H1 (cell line): ENCODE measurements around the gene SLC22A14. TPM values are rescaled to one million over a fixed set of nuclear protein-coding genes. Genes with fewer than 3 reads are reported as not detected.

Experiments used
- CTCF ChIA-PET: fragments of 300-600 bp; sonication (Branson Sonifier 250); formaldehyde crosslinking; loops from one replicate; lab custom pipeline; 2021; ENCODE audit not compliant: partially characterized antibody; lab: Charles Lee
- POLR2A ChIA-PET: fragments of 300-600 bp; sonication (Branson Sonifier 250); formaldehyde crosslinking; loops from one replicate; lab custom pipeline; 2021; ENCODE audit warnings: inconsistent platforms; ENCODE audit not compliant: partially characterized antibody; lab: Charles Lee
- DNase-seq, 2 experiments: peaks; one replicate each; pipeline versions ENCODE4 v3.0.0 to v3.0.0-alpha.2; 2010 to 2022; ENCODE audit warnings: low spot score in 2 of 2, low read depth in 1 of 2, mixed read lengths in 1 of 2
- FAIRE-seq: peaks from 2 replicates; lab custom pipeline; 2011; peaks lifted over from hg19 to GRCh38; lab: Jason Lieb, UNC
- H2AFZ ChIP-seq: 2 replicates; pipeline ENCODE4 v1.8.1; 2012; ENCODE audit warnings: low read length, inconsistent platforms
- H2AK5ac ChIP-seq: 2 replicates; pipeline ENCODE4 v1.6.1; 2013; ENCODE audit warnings: low read depth, low read length
- H2BK120ac ChIP-seq: replicated peaks from 2 replicates; pipeline ENCODE3; 2013; ENCODE audit warnings: low read depth, low read length, inconsistent platforms
- H2BK12ac ChIP-seq: 2 replicates; pipeline ENCODE4 v1.6.1; 2013; ENCODE audit warnings: low read depth, low read length
- H2BK15ac ChIP-seq: 2 replicates; pipeline ENCODE4 v1.6.1; 2013; ENCODE audit warnings: low read length
- H2BK20ac ChIP-seq: 2 replicates; pipeline ENCODE4 v1.6.1; 2013; ENCODE audit warnings: low read length
- H2BK5ac ChIP-seq: 2 replicates; pipeline ENCODE4 v1.6.1; 2013; ENCODE audit warnings: low read depth, low read length
- H3K14ac ChIP-seq: 2 replicates; pipeline ENCODE4 v1.6.1; 2013; ENCODE audit warnings: inconsistent platforms; ENCODE audit not compliant: insufficient read length
- H3K18ac ChIP-seq: 2 replicates; pipeline ENCODE4 v1.6.1; 2013; ENCODE audit warnings: low read length; ENCODE audit errors: extremely low read depth
- H3K23ac ChIP-seq: 2 replicates; pipeline ENCODE4 v1.6.1; 2013; ENCODE audit warnings: inconsistent platforms; ENCODE audit not compliant: insufficient read length
- H3K23me2 ChIP-seq: 2 replicates; pipeline ENCODE4 v1.6.1; 2013; ENCODE audit warnings: low read depth, low read length
- H3K27ac ChIP-seq: 2 replicates; pipeline ENCODE4 v1.6.1; 2011; ENCODE audit warnings: low read depth, low read length, inconsistent platforms
- H3K27me3 ChIP-seq, 4 experiments: replicated peaks in 1 of 4; 1 replicate in 1 of 4; 2 replicates in 3 of 4; pipeline versions ENCODE4 v1.6.1 to v1.8.1; 2011 to 2013; ENCODE audit warnings: low read length in 3 of 4, mild to moderate bottlenecking in 3 of 4, inconsistent platforms in 2 of 4, mixed read lengths in 2 of 4, moderate library complexity in 1 of 4; ENCODE audit not compliant: control insufficient read depth in 3 of 4, insufficient read depth in 3 of 4; ENCODE audit errors: extremely low read depth in 1 of 4
- H3K36me3 ChIP-seq, 4 experiments: 2 replicates each; pipeline versions ENCODE4 v1.6.1 to v1.8.1; 2011 to 2013; ENCODE audit warnings: mild to moderate bottlenecking in 4 of 4, low read length in 3 of 4, moderate library complexity in 2 of 4, control low read depth in 1 of 4, inconsistent platforms in 1 of 4; ENCODE audit not compliant: insufficient read depth in 4 of 4, control insufficient read depth in 2 of 4
- H3K4ac ChIP-seq: replicated peaks from 2 replicates; pipeline ENCODE3; 2013; ENCODE audit warnings: low read length, low read depth, mixed read lengths, inconsistent platforms; ENCODE audit not compliant: insufficient read length
- H3K4me1 ChIP-seq, 4 experiments: replicated peaks in 1 of 4; 1 replicate in 1 of 4; 2 replicates in 3 of 4; pipeline versions ENCODE4 v1.6.1 to v1.8.1; 2011 to 2013; ENCODE audit warnings: low read length in 3 of 4, inconsistent platforms in 2 of 4, mixed read lengths in 1 of 4; ENCODE audit not compliant: insufficient read depth in 4 of 4, control insufficient read depth in 3 of 4
- H3K4me2 ChIP-seq, 2 experiments: 2 replicates each; pipeline versions ENCODE4 v1.6.1 to v1.8.1; 2011 to 2013; ENCODE audit warnings: low read depth in 2 of 2, low read length in 2 of 2, control low read depth in 1 of 2, inconsistent platforms in 1 of 2, mild to moderate bottlenecking in 1 of 2; ENCODE audit not compliant: insufficient read depth in 1 of 2
- H3K4me3 ChIP-seq, 4 experiments: fragments of 200-600, 300-600 bp in 1 of 4; sonication (generic), shearing (Covaris generic), sonication (Bioruptor Twin) in 1 of 4; 2 replicates each; pipeline versions ENCODE4 v1.5.1 to v1.8.1; 2011 to 2016; ENCODE audit warnings: low read length in 4 of 4, low read depth in 3 of 4, control low read depth in 2 of 4, inconsistent platforms in 2 of 4, mild to moderate bottlenecking in 2 of 4, mixed read lengths in 1 of 4, moderate library complexity in 1 of 4; ENCODE audit not compliant: insufficient read depth in 2 of 4; ENCODE audit errors: extremely low read depth in 1 of 4
- H3K56ac ChIP-seq: replicated peaks from 2 replicates; pipeline ENCODE3; 2013; ENCODE audit warnings: low read depth, mild to moderate bottlenecking, mixed read lengths, low read length, inconsistent platforms; ENCODE audit not compliant: insufficient read length
- H3K79me1 ChIP-seq: 2 replicates; pipeline ENCODE4 v1.6.1; 2013; ENCODE audit warnings: low read depth, low read length, control low read depth
- H3K79me2 ChIP-seq, 2 experiments: 2 replicates each; pipeline versions ENCODE4 v1.6.1 to v1.8.1; 2012 to 2013; ENCODE audit warnings: low read length in 2 of 2, mild to moderate bottlenecking in 2 of 2, inconsistent platforms in 1 of 2; ENCODE audit not compliant: insufficient read depth in 2 of 2, control insufficient read depth in 1 of 2
- H3K9ac ChIP-seq, 4 experiments: replicated peaks in 1 of 4; 1 replicate in 1 of 4; 2 replicates in 3 of 4; pipeline versions ENCODE4 v1.6.1 to v1.8.1; 2011 to 2013; ENCODE audit warnings: low read depth in 3 of 4, low read length in 3 of 4, control low read depth in 2 of 4, mild to moderate bottlenecking in 2 of 4, moderate library complexity in 2 of 4, inconsistent platforms in 1 of 4; ENCODE audit errors: extremely low read depth in 1 of 4
- H3K9me3 ChIP-seq, 2 experiments: 2 replicates each; pipeline versions ENCODE4 v1.6.1 to v1.8.1; 2012 to 2013; ENCODE audit warnings: mild to moderate bottlenecking in 2 of 2, moderate library complexity in 2 of 2, control low read depth in 1 of 2, inconsistent platforms in 1 of 2, low read depth in 1 of 2, low read length in 1 of 2, mixed read lengths in 1 of 2; ENCODE audit not compliant: insufficient read depth in 2 of 2
- H4K20me1 ChIP-seq, 2 experiments: replicated peaks in 1 of 2; 2 replicates each; pipeline versions ENCODE3 to v1.8.1; 2011 to 2013; ENCODE audit warnings: inconsistent platforms in 2 of 2, low read length in 2 of 2, mild to moderate bottlenecking in 1 of 2; ENCODE audit not compliant: insufficient read depth in 2 of 2, control insufficient read depth in 1 of 2
- H4K5ac ChIP-seq: 2 replicates; pipeline ENCODE4 v1.6.1; 2013; ENCODE audit warnings: low read length, low read depth, mixed read lengths, inconsistent platforms; ENCODE audit not compliant: insufficient read length
- H4K8ac ChIP-seq: 2 replicates; pipeline ENCODE4 v1.8.0; 2013; ENCODE audit warnings: mild to moderate bottlenecking, moderate library complexity, low read length, inconsistent platforms; ENCODE audit not compliant: insufficient read depth; ENCODE audit errors: extremely low read depth
- H4K91ac ChIP-seq: replicated peaks from 2 replicates; pipeline ENCODE3; 2013; ENCODE audit warnings: low read length, mixed read lengths, inconsistent platforms; ENCODE audit not compliant: insufficient read length
- BACH1 ChIP-seq: IDR thresholded peaks from 2 replicates; pipeline ENCODE4 v1.6.1; 2012; ENCODE audit warnings: low read length, improper control_type of control experiment
- EGR1 ChIP-seq: IDR thresholded peaks from 2 replicates; pipeline ENCODE4 v1.6.1; 2011; ENCODE audit warnings: low read depth, low read length, borderline replicate concordance
- JUN ChIP-seq: IDR thresholded peaks from 2 replicates; pipeline ENCODE4 v1.6.1; 2011; ENCODE audit warnings: low read depth, mild to moderate bottlenecking, improper control_type of control experiment, low read length
- POLR2A ChIP-seq, 2 experiments: IDR thresholded peaks; 1 replicate in 1 of 2; 2 replicates in 1 of 2; pipeline ENCODE4 v1.6.1; 2011; ENCODE audit warnings: low read depth in 2 of 2, low read length in 2 of 2, mild to moderate bottlenecking in 2 of 2; ENCODE audit errors: control extremely low read depth in 1 of 2
- SIN3A ChIP-seq, 2 experiments: IDR thresholded peaks in 1 of 2; conservative IDR thresholded peaks in 1 of 2; 2 replicates each; pipeline ENCODE4 v1.6.1; 2011 to 2012; ENCODE audit warnings: low read length in 2 of 2, improper control_type of control experiment in 1 of 2, low read depth in 1 of 2, mild to moderate bottlenecking in 1 of 2
- SIX5 ChIP-seq: IDR thresholded peaks from 2 replicates; pipeline ENCODE4 v1.6.1; 2011; ENCODE audit warnings: mild to moderate bottlenecking, low read depth, low read length
- WGBS, 2 experiments: shearing (Covaris generic) in 1 of 2; methylation state at CpG; one replicate each; pipeline versions ENCODE4 v1.1.6 to v1.1.7; 2013 to 2015; ENCODE audit warnings: low lambda C conversion rate in 2 of 2, mixed read lengths in 2 of 2, inconsistent platforms in 1 of 2, low coverage in 1 of 2, missing lambda C conversion rate in 1 of 2; ENCODE audit not compliant: insufficient replicate concordance in 2 of 2, insufficient coverage in 1 of 2, insufficient read length in 1 of 2; ENCODE audit errors: extremely low coverage in 1 of 2, missing lambda C conversion rate in 1 of 2; 5-methylcytosine and 5-hydroxymethylcytosine counted together
- polyA plus RNA-seq, 7 experiments: library from polyadenylated mRNA; depleted of rRNA in 3 of 7; stranded (reverse) in 5 of 7; unstranded in 2 of 7; fragments of >200 nt in 5 of 7; fragments of 200-250 nt in 2 of 7; gene quantifications; 1 replicate in 5 of 7; 2 replicates in 1 of 7; 4 replicates in 1 of 7; pipeline versions ENCODE4 v1.2.1 to v1.2.3, GENCODE V29; 2011 to 2013; ENCODE audit warnings: missing spikeins in 2 of 7, mixed read lengths in 2 of 7
- total RNA-seq: library from RNA; stranded (reverse); fragmentation: NEBNext Ultra II Directional; extraction: Animal tissue kit (Norgen Biotek cat#: 25700); gene quantifications from 2 replicates; pipeline ENCODE4 v1.2.1, GENCODE V29; 2021
- TF ChIP-seq, protein P1 (sequence below): IDR thresholded peaks from 2 replicates; pipeline ENCODE4 v1.6.1; 2012; ENCODE audit warnings: inconsistent platforms

Gene SLC22A14
- total and polyA plus RNA-seq, 2 of the 8 experiments (the other 6 are each of a cell fraction or from before 2014, with no cell fraction given), result 0.03 TPM; not detected in 1

DNA sequence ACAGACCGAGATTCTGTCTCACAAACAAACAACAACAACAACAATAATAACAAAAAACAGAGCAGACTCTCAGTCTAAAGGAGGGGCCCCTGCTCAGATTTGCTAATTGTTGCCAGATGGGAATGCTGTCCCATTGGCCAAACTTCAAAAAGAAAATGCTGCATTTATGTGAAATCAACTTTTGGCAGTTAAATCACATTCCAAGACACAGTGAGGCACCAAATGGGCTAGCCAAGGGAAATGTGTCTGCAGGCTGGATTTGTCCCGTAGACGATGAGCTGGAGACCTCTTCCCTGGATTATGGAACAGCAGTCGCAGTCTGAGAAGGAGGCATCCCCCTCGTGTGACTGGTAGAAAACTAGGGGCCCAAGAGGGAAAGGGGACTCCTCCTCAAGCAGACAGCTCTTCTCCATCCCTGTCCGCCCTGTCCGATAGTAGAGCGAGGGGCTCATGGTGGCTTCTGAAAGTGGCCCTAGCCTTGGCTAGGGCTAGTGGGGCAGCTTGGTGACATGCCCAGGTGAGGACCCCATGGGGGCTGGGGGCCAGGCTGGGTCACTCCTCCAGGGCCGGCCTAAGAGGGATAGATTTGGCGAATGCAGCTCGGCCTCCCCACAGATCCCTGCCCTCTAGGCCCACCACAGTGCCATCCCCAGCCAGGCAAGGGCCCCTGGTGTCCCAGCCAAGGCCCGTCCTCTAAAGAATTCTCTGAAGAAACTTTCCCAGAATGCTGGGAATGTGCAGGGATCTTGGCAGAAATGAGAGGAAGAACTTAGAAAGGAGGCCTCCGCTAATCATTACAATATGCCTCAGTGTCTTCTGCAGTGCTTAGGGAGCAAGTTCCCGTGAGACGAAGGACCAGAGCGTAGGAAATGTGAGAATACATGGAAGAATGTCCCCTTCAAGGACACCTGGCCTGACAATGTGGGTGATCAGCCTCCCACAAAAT is 2.0 kb downstream of the SLC22A14 start:
- H3K27ac ChIP-seq, result no peak overlapping the region
- H4K20me1 ChIP-seq, result no peaks in the 10 kb centered on the region
- FAIRE-seq (no peak), DNase-seq (no peak)
- 88% methylated on average over 15 of the region's 16 CpGs; no CpG with 5 or more reads in 1 of the 2 experiments for WGBS, 2 experiments
- no peak overlapping the region for H3K4ac ChIP-seq
- TF ChIP-seq BACH1, result no peak
- no peak for TF ChIP-seq JUN
- TF ChIP-seq SIX5, result no peak
- TF ChIP-seq SIN3A (conservative IDR thresholded peaks at IDR 0.05 in 1 of 2, IDR thresholded peaks at IDR 0.05 in 1 of 2; ENCODE audit: low read depth in 1 of 2, low read length in 2 of 2), result no peak
- TF ChIP-seq POLR2A (IDR thresholded peaks at IDR 0.05; ENCODE audit: control extremely low read depth in 1 of 2, low read depth in 2 of 2, low read length in 2 of 2), result no peak
- no peak for TF ChIP-seq EGR1
- TF ChIP-seq, protein P1, sequence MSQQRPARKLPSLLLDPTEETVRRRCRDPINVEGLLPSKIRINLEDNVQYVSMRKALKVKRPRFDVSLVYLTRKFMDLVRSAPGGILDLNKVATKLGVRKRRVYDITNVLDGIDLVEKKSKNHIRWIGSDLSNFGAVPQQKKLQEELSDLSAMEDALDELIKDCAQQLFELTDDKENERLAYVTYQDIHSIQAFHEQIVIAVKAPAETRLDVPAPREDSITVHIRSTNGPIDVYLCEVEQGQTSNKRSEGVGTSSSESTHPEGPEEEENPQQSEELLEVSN, result no peak
- no peak overlapping the region; the same call in 1 of the 2 replicates for H4K8ac ChIP-seq
- H3K14ac ChIP-seq, result no peak overlapping the region
- no peak overlapping the region for H2BK15ac ChIP-seq
- H3K79me1 ChIP-seq, result no peaks in the 10 kb centered on the region
- H4K91ac ChIP-seq, result no peak overlapping the region
- H3K27me3 ChIP-seq, result no peaks in the 10 kb centered on the region
- H3K36me3 ChIP-seq, result no peaks in the 10 kb centered on the region
- H3K79me2 ChIP-seq, result no peaks in the 10 kb centered on the region
- no peak overlapping the region for H3K56ac ChIP-seq
- H2BK5ac ChIP-seq, result no peak overlapping the region
- H3K9ac ChIP-seq, result no peak overlapping the region
- no peak overlapping the region for H3K18ac ChIP-seq
- no peaks in the 10 kb centered on the region for H3K4me1 ChIP-seq
- H4K5ac ChIP-seq, result no peak overlapping the region
- no peaks in the 10 kb centered on the region for H3K9me3 ChIP-seq
- ChIA-PET CTCF (interaction anchor here (0.7 to 5.2 kb wide), 5 partner anchors 12 to 136 kb away, joined by 3 to 22 read pairs (median 3); no protein-coding TSS in a partner anchor), POLR2A (no interaction called here)
- H3K4me3 ChIP-seq, result no peak overlapping the region
- no peak overlapping the region for H2BK12ac ChIP-seq
- no peak overlapping the region for H2AK5ac ChIP-seq
- H3K23ac ChIP-seq, result no peak overlapping the region
- H3K23me2 ChIP-seq, result no peaks in the 10 kb centered on the region
- no peak overlapping the region for H2BK20ac ChIP-seq
- H3K4me2 ChIP-seq, result no peak overlapping the region
- H2BK120ac ChIP-seq, result no peak overlapping the region
- no peak overlapping the region for H2AFZ ChIP-seq
